Measurements from ENCODE around the gene BPIFB4. TPM values are rescaled to one million over a fixed set of nuclear protein-coding genes. Genes with fewer than 3 reads are reported as not detected.
"Not testable (repeated sequence)": the region's sequence is repeated elsewhere in the genome, so short reads cannot be mapped to it uniquely, and the experiment has no call there.

Gene BPIFB4
- total RNA-seq, 1 donor from 2014 or later: not detected

GRCh38 chr20:33091147-33091546, 11.7 kb downstream of the BPIFB4 start:
- DNase-seq: no peak

GRCh38 chr20:33091693-33092092, 12.2 kb downstream of the BPIFB4 start:
- DNase-seq: no peak

- no peak for DNase-seq
Measured at GRCh38 chr20:33092361-33092760, 12.9 kb downstream of the BPIFB4 start.

- no peak for DNase-seq
Measured at GRCh38 chr20:33093074-33093473, 13.6 kb downstream of the BPIFB4 start.

- no peak for DNase-seq
Measured at GRCh38 chr20:33093582-33093981, 14.1 kb downstream of the BPIFB4 start.

- DNase-seq: no peak
Measured at GRCh38 chr20:33095249-33095648, 15.8 kb downstream of the BPIFB4 start.

- DNase-seq: peak; percentile 75
Measured at GRCh38 chr20:33095902-33096584, 16.6 kb downstream of the BPIFB4 start.

- no peak for DNase-seq
Measured at GRCh38 chr20:33097001-33097400, 17.6 kb downstream of the BPIFB4 start.

- no peak for DNase-seq
Measured at GRCh38 chr20:33099843-33100538, 20.5 kb downstream of the BPIFB4 start.

- DNase-seq: no peak
Measured at GRCh38 chr20:33103556-33103955, 24.1 kb downstream of the BPIFB4 start.

- DNase-seq: no peak
Measured at GRCh38 chr20:33104336-33104735, 24.9 kb downstream of the BPIFB4 start.

GRCh38 chr20:33105316-33105924, 26.0 kb downstream of the BPIFB4 start:
- peak; percentile 3 for DNase-seq

- not testable (repeated sequence) for DNase-seq
Measured at GRCh38 chr20:33106058-33106620, 26.7 kb downstream of the BPIFB4 start.

GRCh38 chr20:33108661-33109060, 29.2 kb downstream of the BPIFB4 start:
- DNase-seq: no peak

GRCh38 chr20:33110147-33110825, 30.8 kb downstream of the BPIFB4 start:
- no peak for DNase-seq

- no peak for DNase-seq
Measured at GRCh38 chr20:33111306-33111705, 31.9 kb downstream of the BPIFB4 start.

- no peak for DNase-seq
Measured at GRCh38 chr20:33112547-33113386, 33.3 kb downstream of the BPIFB4 start.

GRCh38 chr20:33113387-33113908, 34.0 kb downstream of the BPIFB4 start:
- no peak for DNase-seq

GRCh38 chr20:33115501-33115900, 36.1 kb downstream of the BPIFB4 start:
- not testable (repeated sequence) for DNase-seq

GRCh38 chr20:33119725-33120720, 40.6 kb downstream of the BPIFB4 start:
- DNase-seq: no peak

Data from dermis blood vessel endothelial cell (primary cell).